SK-N-SH (cell line): ENCODE data around the gene BICC1. TPM values are rescaled to one million over a fixed set of nuclear protein-coding genes. Genes with fewer than 3 reads are reported as not detected.

Source experiments
- CTCF ChIA-PET: fragments of 300-600, 350-600 bp; formaldehyde crosslinking; extraction: SDS; loops from one replicate; lab custom pipeline; 2021; lab: Yijun Ruan, JAX
- POLR2A ChIA-PET: fragments of 350-600 bp; sonication (Branson Sonifier 250); formaldehyde crosslinking; extraction: SDS; loops from one replicate; lab custom pipeline; 2020; ENCODE audit warnings: antibody characterized with exemption, inconsistent platforms; lab: Yijun Ruan, JAX
- DNase-seq: peaks from one replicate; pipeline ENCODE4 v3.0.0; 2012
- H2AFZ ChIP-seq: fragments of 200-600 bp; sonication (generic); 2 replicates; pipeline ENCODE4 v1.8.1; 2016; ENCODE audit warnings: antibody characterized with exemption, mild to moderate bottlenecking, low read depth
- H3F3A ChIP-seq: fragments of 200-600 bp; sonication (generic); replicated peaks from 2 replicates; pipeline ENCODE3; 2016; ENCODE audit warnings: antibody characterized with exemption, mild to moderate bottlenecking; ENCODE audit not compliant: insufficient read depth
- H3K27ac ChIP-seq, 2 experiments: fragments of 200-500 bp in 1 of 2; fragments of 200-600 bp in 1 of 2; sonication (Bioruptor generic) in 1 of 2; sonication (generic), shearing (Covaris generic) in 1 of 2; 2 replicates each; pipeline versions ENCODE4 v1.5.1 to v1.6.1; 2014 to 2016; ENCODE audit warnings: low read depth in 2 of 2, inconsistent platforms in 1 of 2, low read length in 1 of 2, mild to moderate bottlenecking in 1 of 2, mixed read lengths in 1 of 2
- H3K27me3 ChIP-seq: fragments of 200-600 bp; sonication (generic), shearing (Covaris generic); 2 replicates; pipeline ENCODE4 v1.6.1; 2016; ENCODE audit warnings: mixed run types; ENCODE audit not compliant: insufficient read depth
- H3K36me3 ChIP-seq, 2 experiments: fragments of 200-500 bp in 1 of 2; fragments of 200-600 bp in 1 of 2; sonication (Bioruptor generic) in 1 of 2; sonication (generic) in 1 of 2; replicated peaks in 1 of 2; 2 replicates each; pipeline versions ENCODE3 to v1.5.1; 2014 to 2016; ENCODE audit warnings: low read length in 1 of 2, mild to moderate bottlenecking in 1 of 2; ENCODE audit not compliant: insufficient read depth in 2 of 2, control insufficient read depth in 1 of 2
- H3K4me1 ChIP-seq, 2 experiments: fragments of 200-500 bp in 1 of 2; fragments of 200-600 bp in 1 of 2; sonication (Bioruptor generic) in 1 of 2; sonication (generic), shearing (Covaris generic) in 1 of 2; 2 replicates each; pipeline versions ENCODE4 v1.5.1 to v1.6.1; 2014 to 2016; ENCODE audit warnings: low read depth in 1 of 2, low read length in 1 of 2, mixed run types in 1 of 2; ENCODE audit not compliant: insufficient read depth in 2 of 2, control insufficient read depth in 1 of 2
- H3K4me2 ChIP-seq: fragments of 200-600 bp; sonication (generic), shearing (Covaris generic); 2 replicates; pipeline ENCODE4 v1.6.1; 2017; ENCODE audit warnings: mixed run types
- H3K4me3 ChIP-seq, 2 experiments: fragments of 200-500 bp in 1 of 2; fragments of 200-600 bp in 1 of 2; sonication (Bioruptor generic) in 1 of 2; sonication (generic), shearing (Covaris generic) in 1 of 2; 2 replicates each; pipeline versions ENCODE4 v1.5.1 to v1.8.1; 2014 to 2016; ENCODE audit warnings: low read depth in 2 of 2, inconsistent platforms in 1 of 2, low read length in 1 of 2, mild to moderate bottlenecking in 1 of 2, mixed read lengths in 1 of 2, moderate library complexity in 1 of 2
- H3K79me2 ChIP-seq: fragments of 200-600 bp; sonication (generic); 2 replicates; pipeline ENCODE4 v1.8.1; 2017; ENCODE audit warnings: mild to moderate bottlenecking; ENCODE audit not compliant: insufficient read depth
- H3K9ac ChIP-seq: fragments of 200-600 bp; sonication (generic); 2 replicates; pipeline ENCODE4 v1.6.1; 2017; ENCODE audit warnings: mixed run types
- H3K9me2 ChIP-seq: fragments of 200-600 bp; sonication (generic); 2 replicates; pipeline ENCODE4 v1.6.1; 2017; ENCODE audit warnings: mixed run types
- H3K9me3 ChIP-seq: fragments of 200-600 bp; sonication (generic); 2 replicates; pipeline ENCODE4 v1.6.1; 2017; ENCODE audit warnings: mixed run types, mild to moderate bottlenecking, moderate library complexity
- H4K20me1 ChIP-seq: fragments of 200-600 bp; sonication (generic); 2 replicates; pipeline ENCODE4 v1.6.1; 2017; ENCODE audit warnings: mild to moderate bottlenecking, mixed run types; ENCODE audit not compliant: insufficient read depth
- CHD2 ChIP-seq: fragments of 150-350 bp; IDR thresholded peaks from 2 replicates; pipeline ENCODE4 v1.6.1; 2018; ENCODE audit warnings: low read length; ENCODE audit not compliant: partially characterized antibody
- FOXJ3 ChIP-seq: sonication (generic); formaldehyde crosslinking; IDR thresholded peaks from 2 replicates; pipeline ENCODE4 v1.5.1; 2020; ENCODE audit warnings: mild to moderate bottlenecking, missing genetic modification reagents
- PBX3 ChIP-seq: IDR thresholded peaks from 2 replicates; pipeline ENCODE4; 2012
- POLR2AphosphoS5 ChIP-seq: IDR thresholded peaks from 2 replicates; pipeline ENCODE4 v1.6.1; 2012; ENCODE audit warnings: low read depth, low read length
- RXRA ChIP-seq: IDR thresholded peaks from 2 replicates; pipeline ENCODE4 v1.4.0; 2012; ENCODE audit warnings: low read depth, mild to moderate bottlenecking, borderline replicate concordance
- TCF12 ChIP-seq: IDR thresholded peaks from 2 replicates; pipeline ENCODE4 v1.4.0; 2012
- TEAD4 ChIP-seq: IDR thresholded peaks from 2 replicates; pipeline ENCODE4 v1.4.0; 2012; ENCODE audit warnings: mild to moderate bottlenecking, borderline replicate concordance; ENCODE audit not compliant: insufficient read depth
- WGBS: methylation state at CpG from one replicate; pipeline ENCODE4 v1.1.6; 2017; ENCODE audit warnings: low lambda C conversion rate; 5-methylcytosine and 5-hydroxymethylcytosine counted together
- polyA plus RNA-seq, 3 experiments: library from polyadenylated mRNA; depleted of rRNA; stranded (reverse); fragments of >200 nt; gene quantifications; 2 replicates each; pipeline ENCODE4 v1.2.3, GENCODE V29; 2012

BICC1 gene
- polyA plus RNA-seq, 1 of the 3 experiments (the other 2 are of a cell fraction): 1.5 TPM

GRCh38 chr10:58806970-58807628, 294.4 kb downstream of the BICC1 start:
- no peaks in the 10 kb centered on the region for H3F3A ChIP-seq
- H3K27me3 ChIP-seq: no peaks in the 10 kb centered on the region
- no peaks in the 10 kb centered on the region for H3K79me2 ChIP-seq
- no peak overlapping the region for H3K4me3 ChIP-seq
- no peaks in the 10 kb centered on the region for H4K20me1 ChIP-seq
- no peaks in the 10 kb centered on the region for H3K9me2 ChIP-seq
- ChIA-PET CTCF (interaction anchor here (1.2 kb wide), 1 partner anchor 10 kb away, joined by 8 read pairs; no protein-coding TSS in a partner anchor), POLR2A (no interaction called here)
- no peak for DNase-seq
- no peak overlapping the region for H3K9ac ChIP-seq
- WGBS: 99% methylated on average over 4 of the region's 4 CpGs
- no peaks in the 10 kb centered on the region for H3K9me3 ChIP-seq
- no peak overlapping the region; a peak in 1 of 4 replicates for H3K27ac ChIP-seq
- H3K4me1 ChIP-seq: peaks cover 0 to 4% of the 10 kb centered on the region in 2 experiments; a peak in 1 of 4 replicates
- no peak overlapping the region for H2AFZ ChIP-seq
- peaks cover 13 to 35% of the 10 kb centered on the region in 2 experiments for H3K36me3 ChIP-seq
- H3K4me2 ChIP-seq: no peak overlapping the region
- TF ChIP-seq PBX3 (no peak), FOXJ3 (CRISPR knock-in tag) (no peak), TEAD4 (no peak), TCF12 (no peak)

GRCh38 chr10:58807629-58808022, 295.0 kb downstream of the BICC1 start:
- no peak for TF ChIP-seq CHD2
- TF ChIP-seq POLR2AphosphoS5: no peak
- Histone ChIP-seq H3K9me3 (no peaks in the 10 kb centered on the region), H3K27me3 (no peaks in the 10 kb centered on the region), H4K20me1 (no peaks in the 10 kb centered on the region), H2AFZ (no peak overlapping the region), H3F3A (no peaks in the 10 kb centered on the region), H3K4me3 (no peak overlapping the region), H3K9me2 (no peaks in the 10 kb centered on the region), H3K36me3 (peaks cover 8 to 30% of the 10 kb centered on the region in 2 experiments), H3K27ac (no peak overlapping the region), H3K79me2 (no peaks in the 10 kb centered on the region), H3K9ac (no peak overlapping the region), H3K4me2 (no peak overlapping the region), H3K4me1 (peaks cover 0 to 4% of the 10 kb centered on the region in 2 experiments; a peak in 1 of 4 replicates)
- WGBS: 33% methylated on average over 3 of the region's 4 CpGs
- ChIA-PET CTCF (interaction anchor here (1.2 kb wide), 1 partner anchor 11 kb away, joined by 8 read pairs; no protein-coding TSS in a partner anchor), POLR2A (no interaction called here)
- no peak for DNase-seq

- H3K9ac ChIP-seq: no peak overlapping the region
- no peak overlapping the region for H3K4me2 ChIP-seq
- H2AFZ ChIP-seq: no peak overlapping the region
- TF ChIP-seq RXRA: no peak
- H3K36me3 ChIP-seq: peaks cover 5 to 27% of the 10 kb centered on the region in 2 experiments
- WGBS: 86% methylated on average over 2 of the region's 2 CpGs
- ChIA-PET POLR2A (no interaction called here), CTCF (interaction anchor here (0.6 to 1.3 kb wide), 2 partner anchors 12 to 1624 kb away, joined by 3 read pairs; no protein-coding TSS in a partner anchor)
- DNase-seq: no peak
- H3K27me3 ChIP-seq: no peaks in the 10 kb centered on the region
- no peaks in the 10 kb centered on the region for H3K9me2 ChIP-seq
- H3F3A ChIP-seq: no peaks in the 10 kb centered on the region
- no peaks in the 10 kb centered on the region for H3K79me2 ChIP-seq
- H4K20me1 ChIP-seq: no peaks in the 10 kb centered on the region
- H3K27ac ChIP-seq: no peak overlapping the region
- H3K4me3 ChIP-seq: no peak overlapping the region
- peaks cover 0 to 6% of the 10 kb centered on the region in 2 experiments; a peak in 1 of 4 replicates for H3K4me1 ChIP-seq
- H3K9me3 ChIP-seq: no peaks in the 10 kb centered on the region
These were observed 298.1 kb downstream of the BICC1 start for GRCh38 chr10:58810751-58811150.
